SK-N-SH (cell line): ENCODE results near the gene NEURL3.

Experiments
- CHD2 ChIP-seq: fragments of 150-350 bp; IDR thresholded peaks from 2 replicates; pipeline ENCODE4 v1.6.1; 2018; ENCODE audit warnings: low read length; ENCODE audit not compliant: partially characterized antibody
- CTCF ChIP-seq: fragments of 200-600 bp; sonication (generic); IDR thresholded peaks from 2 replicates; pipeline ENCODE4 v1.6.1; 2017; ENCODE audit warnings: antibody characterized with exemption, mild to moderate bottlenecking, moderate library complexity
- ELF1 ChIP-seq: IDR thresholded peaks from 2 replicates; pipeline ENCODE4 v1.4.0; 2012
- EP300 ChIP-seq, 2 experiments: IDR thresholded peaks; 2 replicates each; pipeline versions ENCODE4 v1.4.0 to v1.6.1; 2012; ENCODE audit warnings: borderline replicate concordance in 1 of 2, low read depth in 1 of 2, low read length in 1 of 2
- EZH2phosphoT487 ChIP-seq: fragments of 200-600 bp; sonication (generic); IDR thresholded peaks from 2 replicates; pipeline ENCODE4 v1.6.1; 2017; ENCODE audit warnings: low read depth, mixed run types, mild to moderate bottlenecking, antibody characterized with exemption, moderate library complexity, borderline replicate concordance
- GABPA ChIP-seq: IDR thresholded peaks from 2 replicates; pipeline ENCODE4 v1.4.0; 2012; ENCODE audit warnings: low read depth, mild to moderate bottlenecking
- GATA2 ChIP-seq: sonication (generic); formaldehyde crosslinking; IDR thresholded peaks from 2 replicates; pipeline ENCODE4 v1.5.0; 2020; ENCODE audit warnings: mild to moderate bottlenecking, missing genetic modification reagents
- JUND ChIP-seq: IDR thresholded peaks from 2 replicates; pipeline ENCODE4 v1.4.0; 2012
- PBX3 ChIP-seq: IDR thresholded peaks from 2 replicates; pipeline ENCODE4; 2012
- POLR2AphosphoS5 ChIP-seq: IDR thresholded peaks from 2 replicates; pipeline ENCODE4 v1.6.1; 2012; ENCODE audit warnings: low read depth, low read length
- REST ChIP-seq: IDR thresholded peaks from 2 replicates; pipeline ENCODE4 v1.6.1; 2012; ENCODE audit warnings: mild to moderate bottlenecking, low read depth, low read length, moderate library complexity
- SIN3A ChIP-seq: IDR thresholded peaks from 2 replicates; pipeline ENCODE4 v1.6.1; 2012; ENCODE audit warnings: low read depth, mild to moderate bottlenecking, low read length, moderate library complexity, borderline replicate concordance
- USF2 ChIP-seq: fragments of 150-350 bp; IDR thresholded peaks from 2 replicates; pipeline ENCODE4 v1.6.1; 2017; ENCODE audit warnings: antibody characterized with exemption, low read length, low read depth, borderline replicate concordance
- ZBTB33 ChIP-seq: IDR thresholded peaks from 2 replicates; pipeline ENCODE4 v1.4.0; 2012; ENCODE audit warnings: low read depth, borderline replicate concordance

GRCh38 chr2:96523659-96524481 is 18.7 kb upstream of the NEURL3 start:
- TF ChIP-seq EZH2phosphoT487 (no peak), CTCF (no peak), ELF1 (no peak), USF2 (no peak), POLR2AphosphoS5 (no peak), REST (no peak), ZBTB33 (no peak), GABPA (no peak), CHD2 (no peak), GATA2 (no peak), SIN3A (no peak), EP300 (IDR thresholded peaks at IDR 0.05; ENCODE audit: borderline replicate concordance in 1 of 2, low read depth in 1 of 2, low read length in 1 of 2) (no peak), PBX3 (no peak), JUND (no peak)
